Measurements from ENCODE around the gene MBNL2. TPM values are rescaled to one million over a fixed set of nuclear protein-coding genes. Genes with fewer than 3 reads are reported as not detected.
A peak's percentile ranks its signal among the peaks of the same experiment; 100 is the strongest.

Gene MBNL2
- total RNA-seq, 1 donor from 2014 or later: 43.7 TPM

- Mint-ChIP-seq H3K4me1 (ENCODE audit: unreplicated experiment) (peaks cover 43% of the 10 kb centered on the region), H3K27me3 (no peaks in the 10 kb centered on the region), H3K9me3 (peaks cover 8% of the 10 kb centered on the region), H3K27ac (no peak overlapping the region), H3K36me3 (peaks cover 44% of the 10 kb centered on the region), H3K4me3 (no peak overlapping the region)
- DNase-seq (ENCODE audit: extremely low spot score, unreplicated experiment): no peak
- no peak for TF ChIP-seq CTCF (conservative IDR thresholded peaks at IDR 0.05)
Observed at GRCh38 chr13:97229699-97230098, 7.6 kb downstream of the MBNL2 start.

GRCh38 chr13:97231118-97231828 is 9.1 kb downstream of the MBNL2 start:
- no peak for TF ChIP-seq CTCF (conservative IDR thresholded peaks at IDR 0.05)
- peaks cover 10% of the 10 kb centered on the region for H3K9me3 Mint-ChIP-seq
- H3K4me3 Mint-ChIP-seq: no peak overlapping the region
- H3K4me1 Mint-ChIP-seq (ENCODE audit: unreplicated experiment): peaks cover 47% of the 10 kb centered on the region
- H3K36me3 Mint-ChIP-seq: peaks cover 43% of the 10 kb centered on the region
- no peaks in the 10 kb centered on the region for H3K27me3 Mint-ChIP-seq
- no peak overlapping the region for H3K27ac Mint-ChIP-seq
- no peak for DNase-seq (ENCODE audit: extremely low spot score, unreplicated experiment)

GRCh38 chr13:97231829-97232196 is 9.7 kb downstream of the MBNL2 start:
- Mint-ChIP-seq H3K36me3 (peaks cover 43% of the 10 kb centered on the region), H3K4me3 (no peak overlapping the region), H3K27ac (peak overlapping the region; percentile 27), H3K9me3 (peaks cover 10% of the 10 kb centered on the region), H3K4me1 (ENCODE audit: unreplicated experiment) (peaks cover 48% of the 10 kb centered on the region), H3K27me3 (no peaks in the 10 kb centered on the region)
- DNase-seq (ENCODE audit: extremely low spot score, unreplicated experiment): no peak
- TF ChIP-seq CTCF (conservative IDR thresholded peaks at IDR 0.05): no peak

- H3K36me3 Mint-ChIP-seq: peaks cover 50% of the 10 kb centered on the region
- no peak for TF ChIP-seq CTCF (conservative IDR thresholded peaks at IDR 0.05)
- peaks cover 10% of the 10 kb centered on the region for H3K9me3 Mint-ChIP-seq
- no peaks in the 10 kb centered on the region for H3K27me3 Mint-ChIP-seq
- H3K4me3 Mint-ChIP-seq: no peak overlapping the region
- H3K4me1 Mint-ChIP-seq (ENCODE audit: unreplicated experiment): peaks cover 56% of the 10 kb centered on the region
- DNase-seq (ENCODE audit: extremely low spot score, unreplicated experiment): no peak
- H3K27ac Mint-ChIP-seq: peak overlapping the region; percentile 78
Observed at GRCh38 chr13:97233499-97233898, 11.4 kb downstream of the MBNL2 start.

- Mint-ChIP-seq H3K27ac (peak overlapping the region; percentile 78), H3K4me1 (ENCODE audit: unreplicated experiment) (peaks cover 63% of the 10 kb centered on the region), H3K36me3 (peaks cover 53% of the 10 kb centered on the region), H3K4me3 (peak overlapping the region; percentile 81), H3K9me3 (peaks cover 10% of the 10 kb centered on the region), H3K27me3 (no peaks in the 10 kb centered on the region)
- no peak for DNase-seq (ENCODE audit: extremely low spot score, unreplicated experiment)
- TF ChIP-seq CTCF (conservative IDR thresholded peaks at IDR 0.05): no peak
Observed at GRCh38 chr13:97234236-97234635, 12.1 kb downstream of the MBNL2 start.
